ENCODE measurements around the gene HMGB2. TPM values are rescaled to one million over a fixed set of nuclear protein-coding genes. Genes with fewer than 3 reads are reported as not detected.
A peak's percentile ranks its signal among the peaks of the same experiment; 100 is the strongest.

Gene HMGB2
- polyA plus RNA-seq, 1 donor from 2014 or later: 184 TPM

DNA sequence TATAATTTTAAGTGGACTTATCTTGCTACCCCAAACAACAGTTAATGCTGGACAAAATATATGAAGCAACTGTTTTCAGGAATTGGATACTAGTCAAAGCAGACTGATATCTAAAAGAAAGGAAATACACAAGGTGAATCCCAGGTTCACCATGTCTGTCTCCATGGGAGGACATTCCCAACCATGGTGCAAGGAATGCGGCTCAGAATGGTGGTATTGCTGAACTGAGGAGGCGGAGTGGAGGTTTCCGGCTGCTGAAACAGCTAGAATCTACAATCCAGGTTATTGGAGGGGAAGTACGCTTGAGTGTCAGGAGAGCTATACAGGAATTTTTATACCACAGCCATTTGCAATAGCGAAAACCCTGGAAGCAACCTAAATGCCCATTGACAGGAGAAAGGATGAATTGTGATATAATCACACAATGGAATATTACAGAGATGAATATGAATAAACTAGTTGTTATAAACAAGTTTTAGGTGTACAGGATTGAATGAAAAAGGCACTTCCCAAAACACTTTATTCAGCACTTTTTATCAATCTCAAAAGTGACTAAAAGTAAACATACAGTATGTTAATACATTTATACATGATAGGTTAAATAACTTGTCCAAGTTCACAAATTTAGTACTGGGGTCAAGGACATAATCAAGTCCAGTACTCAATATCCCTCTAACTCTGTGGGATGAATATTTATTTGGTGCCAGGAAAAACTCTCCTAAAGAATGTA, 9.0 kb downstream of the HMGB2 start:
- Histone ChIP-seq H3K9me3 (ENCODE audit: low read length) (no peaks in the 10 kb centered on the region), H2AFZ (ENCODE audit: low read depth, low read length) (no peak overlapping the region), H3K27ac (ENCODE audit: low read length) (no peak overlapping the region), H3K9ac (ENCODE audit: low read length) (no peak overlapping the region), H4K20me1 (ENCODE audit: insufficient read depth) (no peaks in the 10 kb centered on the region), H3K4me3 (ENCODE audit: low read length) (no peak overlapping the region), H3K4me2 (ENCODE audit: low read length) (no peak overlapping the region), H3K79me2 (replicated peaks; ENCODE audit: insufficient read depth, low read length) (peaks cover 2% of the 10 kb centered on the region), H3K9me2 (ENCODE audit: insufficient read depth, low read length) (no peaks in the 10 kb centered on the region), H3F3A (ENCODE audit: insufficient read depth, low read length, poor library complexity, severe bottlenecking) (no peaks in the 10 kb centered on the region), H3K27me3 (ENCODE audit: insufficient read depth, low read depth, low read length) (no peaks in the 10 kb centered on the region), H3K36me3 (ENCODE audit: insufficient read depth, low read length) (peaks cover 3% of the 10 kb centered on the region)
- TF ChIP-seq MXI1 (conservative IDR thresholded peaks at IDR 0.05; ENCODE audit: poor library complexity, severe bottlenecking) (no peak), EZH2 (IDR thresholded peaks at IDR 0.05; ENCODE audit: borderline replicate concordance, insufficient read depth, low read length, poor library complexity, severe bottlenecking) (no peak), EP300 (conservative IDR thresholded peaks at IDR 0.05; ENCODE audit: poor library complexity, severe bottlenecking) (no peak)

GRCh38 chr4:173319696-173320095, 14.5 kb downstream of the HMGB2 start:
- no peaks in the 10 kb centered on the region for H3F3A ChIP-seq (ENCODE audit: insufficient read depth, low read length, poor library complexity, severe bottlenecking)
- no peaks in the 10 kb centered on the region for H3K9me2 ChIP-seq (ENCODE audit: insufficient read depth, low read length)
- no peak overlapping the region for H3K4me3 ChIP-seq (ENCODE audit: low read length)
- no peak overlapping the region for H3K27ac ChIP-seq (ENCODE audit: low read length)
- no peaks in the 10 kb centered on the region for H3K9me3 ChIP-seq (ENCODE audit: low read length)
- H4K20me1 ChIP-seq (ENCODE audit: insufficient read depth): no peaks in the 10 kb centered on the region
- H2AFZ ChIP-seq (ENCODE audit: low read depth, low read length): no peak overlapping the region
- no peaks in the 10 kb centered on the region for H3K27me3 ChIP-seq (ENCODE audit: insufficient read depth, low read depth, low read length)
- H3K36me3 ChIP-seq (ENCODE audit: insufficient read depth, low read length): no peaks in the 10 kb centered on the region
- no peaks in the 10 kb centered on the region for H3K79me2 ChIP-seq (replicated peaks; ENCODE audit: insufficient read depth, low read length)
- H3K9ac ChIP-seq (ENCODE audit: low read length): no peak overlapping the region
- no peak overlapping the region for H3K4me2 ChIP-seq (ENCODE audit: low read length)
- no peak for TF ChIP-seq REST (IDR thresholded peaks at IDR 0.05; ENCODE audit: borderline replicate concordance)
- TF ChIP-seq TAF1 (IDR thresholded peaks at IDR 0.05; ENCODE audit: low read depth): no peak
- TF ChIP-seq, protein P1, sequence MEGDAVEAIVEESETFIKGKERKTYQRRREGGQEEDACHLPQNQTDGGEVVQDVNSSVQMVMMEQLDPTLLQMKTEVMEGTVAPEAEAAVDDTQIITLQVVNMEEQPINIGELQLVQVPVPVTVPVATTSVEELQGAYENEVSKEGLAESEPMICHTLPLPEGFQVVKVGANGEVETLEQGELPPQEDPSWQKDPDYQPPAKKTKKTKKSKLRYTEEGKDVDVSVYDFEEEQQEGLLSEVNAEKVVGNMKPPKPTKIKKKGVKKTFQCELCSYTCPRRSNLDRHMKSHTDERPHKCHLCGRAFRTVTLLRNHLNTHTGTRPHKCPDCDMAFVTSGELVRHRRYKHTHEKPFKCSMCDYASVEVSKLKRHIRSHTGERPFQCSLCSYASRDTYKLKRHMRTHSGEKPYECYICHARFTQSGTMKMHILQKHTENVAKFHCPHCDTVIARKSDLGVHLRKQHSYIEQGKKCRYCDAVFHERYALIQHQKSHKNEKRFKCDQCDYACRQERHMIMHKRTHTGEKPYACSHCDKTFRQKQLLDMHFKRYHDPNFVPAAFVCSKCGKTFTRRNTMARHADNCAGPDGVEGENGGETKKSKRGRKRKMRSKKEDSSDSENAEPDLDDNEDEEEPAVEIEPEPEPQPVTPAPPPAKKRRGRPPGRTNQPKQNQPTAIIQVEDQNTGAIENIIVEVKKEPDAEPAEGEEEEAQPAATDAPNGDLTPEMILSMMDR (IDR thresholded peaks at IDR 0.05; ENCODE audit: poor library complexity, severe bottlenecking): no peak
- TF ChIP-seq RAD21 (conservative IDR thresholded peaks at IDR 0.05): no peak

GRCh38 chr4:173318648-173319211, 15.4 kb downstream of the HMGB2 start:
- no peaks in the 10 kb centered on the region for H4K20me1 ChIP-seq (ENCODE audit: insufficient read depth)
- no peaks in the 10 kb centered on the region for H3K36me3 ChIP-seq (ENCODE audit: insufficient read depth, low read length)
- no peak overlapping the region for H2AFZ ChIP-seq (ENCODE audit: low read depth, low read length)
- no peaks in the 10 kb centered on the region for H3K79me2 ChIP-seq (replicated peaks; ENCODE audit: insufficient read depth, low read length)
- H3K4me3 ChIP-seq (ENCODE audit: low read length): no peak overlapping the region
- H3K9me2 ChIP-seq (ENCODE audit: insufficient read depth, low read length): no peaks in the 10 kb centered on the region
- no peak overlapping the region for H3K27ac ChIP-seq (ENCODE audit: low read length)
- no peaks in the 10 kb centered on the region for H3F3A ChIP-seq (ENCODE audit: insufficient read depth, low read length, poor library complexity, severe bottlenecking)
- H3K9me3 ChIP-seq (ENCODE audit: low read length): no peaks in the 10 kb centered on the region
- H3K27me3 ChIP-seq (ENCODE audit: insufficient read depth, low read depth, low read length): no peaks in the 10 kb centered on the region
- no peak overlapping the region for H3K9ac ChIP-seq (ENCODE audit: low read length)
- no peak overlapping the region for H3K4me2 ChIP-seq (ENCODE audit: low read length)
- TF ChIP-seq, protein P1 (IDR thresholded peaks at IDR 0.05; ENCODE audit: poor library complexity, severe bottlenecking): peak; percentile 55
- TF ChIP-seq TAF1 (IDR thresholded peaks at IDR 0.05; ENCODE audit: low read depth) (no peak), MXI1 (conservative IDR thresholded peaks at IDR 0.05; ENCODE audit: poor library complexity, severe bottlenecking) (no peak), POLR2AphosphoS5 (IDR thresholded peaks at IDR 0.05) (no peak), REST (IDR thresholded peaks at IDR 0.05; ENCODE audit: borderline replicate concordance) (no peak), SMC3 (conservative IDR thresholded peaks at IDR 0.05; ENCODE audit: poor library complexity) (peak; percentile 61), RAD21 (conservative IDR thresholded peaks at IDR 0.05) (peak; percentile 60), EZH2 (IDR thresholded peaks at IDR 0.05; ENCODE audit: borderline replicate concordance, insufficient read depth, low read length, poor library complexity, severe bottlenecking) (no peak)
